Activated naive CD8-positive, alpha-beta T cell treated with anti-CD3 and anti-CD28 coated beads, Interleukin-2, amount 10 ng/mL, durations not matched to agents 7 days and 5 days (primary cell): Measurements from ENCODE around the gene CES1. TPM values are rescaled to one million over a fixed set of nuclear protein-coding genes. Genes with fewer than 3 reads are reported as not detected.
"Not testable (repeated sequence)": the region's sequence is repeated elsewhere in the genome, so short reads cannot be mapped to it uniquely, and the experiment has no call there.

Experiments
- ATAC-seq: fragments of 150-1000 bp; cut with Tn5 transposase; one replicate; pipeline ENCODE4 v1.10.0; 2021; ENCODE audit warnings: low read depth, moderate library complexity
- POLR2A ChIA-PET: fragments of 350-600 bp; sonication (Branson Sonifier 250); formaldehyde crosslinking; loops from one replicate; lab custom pipeline; 2021; ENCODE audit warnings: antibody characterized with exemption; lab: Charles Lee
- DNase-seq: peaks from one replicate; pipeline ENCODE4 v3.0.0; 2021
- H3K27ac Mint-ChIP-seq: one replicate; pipeline ENCODE4 v1.8.0; 2022; ENCODE audit warnings: mild to moderate bottlenecking, mixed read lengths
- H3K27me3 Mint-ChIP-seq: one replicate; pipeline ENCODE4 v1.8.0; 2022; ENCODE audit warnings: mild to moderate bottlenecking, moderate library complexity, mixed read lengths
- H3K36me3 Mint-ChIP-seq: one replicate; pipeline ENCODE4 v1.8.0; 2021; ENCODE audit warnings: mild to moderate bottlenecking, mixed read lengths
- H3K4me1 Mint-ChIP-seq: one replicate; pipeline ENCODE4 v1.8.0; 2021; ENCODE audit warnings: mixed read lengths
- H3K4me3 Mint-ChIP-seq: one replicate; pipeline ENCODE4 v1.8.0; 2022; ENCODE audit warnings: mild to moderate bottlenecking, moderate library complexity, mixed read lengths
- H3K9me3 Mint-ChIP-seq: one replicate; pipeline ENCODE4 v1.8.0; 2021; ENCODE audit warnings: mixed read lengths
- total RNA-seq, 2 experiments: library from RNA; stranded (reverse); gene quantifications; one replicate each; pipeline ENCODE4 v1.2.3, GENCODE V29; 2021

Gene CES1
- total RNA-seq, 2 experiments from 2014 or later, result not detected

GRCh38 chr16:55808286-55808685 is 24.6 kb downstream of the CES1 start:
- POLR2A ChIA-PET, H3K4me3 Mint-ChIP-seq, H3K9me3 Mint-ChIP-seq, H3K27me3 Mint-ChIP-seq, ATAC-seq, H3K4me1 Mint-ChIP-seq, H3K36me3 Mint-ChIP-seq, DNase-seq, H3K27ac Mint-ChIP-seq: not testable (repeated sequence)

GRCh38 chr16:55805104-55805503 is 27.8 kb downstream of the CES1 start:
- H3K27me3 Mint-ChIP-seq, POLR2A ChIA-PET, H3K36me3 Mint-ChIP-seq, H3K4me1 Mint-ChIP-seq, DNase-seq, H3K4me3 Mint-ChIP-seq, ATAC-seq, H3K27ac Mint-ChIP-seq, H3K9me3 Mint-ChIP-seq: not testable (repeated sequence)

- ATAC-seq, H3K27ac Mint-ChIP-seq, POLR2A ChIA-PET: not testable (repeated sequence)
Observed at GRCh38 chr16:55803681-55804080, 29.2 kb downstream of the CES1 start.

GRCh38 chr16:55792934-55793374 is 39.9 kb downstream of the CES1 start:
- H3K27ac Mint-ChIP-seq, ATAC-seq, DNase-seq, H3K4me1 Mint-ChIP-seq, H3K9me3 Mint-ChIP-seq, POLR2A ChIA-PET, H3K4me3 Mint-ChIP-seq, H3K27me3 Mint-ChIP-seq, H3K36me3 Mint-ChIP-seq: not testable (repeated sequence)

More at GRCh38 chr16:55803681-55804080, 29.2 kb downstream of the CES1 start:
- H3K4me1 Mint-ChIP-seq, H3K36me3 Mint-ChIP-seq, H3K4me3 Mint-ChIP-seq, H3K9me3 Mint-ChIP-seq, H3K27me3 Mint-ChIP-seq, DNase-seq: not testable (repeated sequence)

GRCh38 chr16:55791512-55791911 is 41.4 kb downstream of the CES1 start:
- POLR2A ChIA-PET, ATAC-seq, H3K36me3 Mint-ChIP-seq, H3K4me1 Mint-ChIP-seq, H3K4me3 Mint-ChIP-seq, H3K27me3 Mint-ChIP-seq, H3K9me3 Mint-ChIP-seq, H3K27ac Mint-ChIP-seq, DNase-seq: not testable (repeated sequence)

GRCh38 chr16:55790240-55790639 is 42.7 kb downstream of the CES1 start:
- H3K4me1 Mint-ChIP-seq, H3K9me3 Mint-ChIP-seq, ATAC-seq, DNase-seq, H3K36me3 Mint-ChIP-seq, H3K4me3 Mint-ChIP-seq, POLR2A ChIA-PET, H3K27me3 Mint-ChIP-seq, H3K27ac Mint-ChIP-seq: not testable (repeated sequence)

GRCh38 chr16:55782793-55783091 is 50.2 kb downstream of the CES1 start:
- not testable (repeated sequence) for H3K9me3 Mint-ChIP-seq

GRCh38 chr16:55782091-55782792 is 50.7 kb downstream of the CES1 start:
- ATAC-seq, H3K9me3 Mint-ChIP-seq, H3K36me3 Mint-ChIP-seq, H3K27ac Mint-ChIP-seq, H3K27me3 Mint-ChIP-seq, H3K4me1 Mint-ChIP-seq, POLR2A ChIA-PET, DNase-seq, H3K4me3 Mint-ChIP-seq: not testable (repeated sequence)

More at GRCh38 chr16:55782793-55783091, 50.2 kb downstream of the CES1 start:
- DNase-seq, ATAC-seq, H3K36me3 Mint-ChIP-seq, H3K27ac Mint-ChIP-seq, H3K27me3 Mint-ChIP-seq, POLR2A ChIA-PET, H3K4me3 Mint-ChIP-seq, H3K4me1 Mint-ChIP-seq: not testable (repeated sequence)

GRCh38 chr16:55781456-55781855 is 51.4 kb downstream of the CES1 start:
- POLR2A ChIA-PET, H3K4me1 Mint-ChIP-seq, ATAC-seq, H3K9me3 Mint-ChIP-seq, H3K27ac Mint-ChIP-seq, H3K36me3 Mint-ChIP-seq, DNase-seq, H3K4me3 Mint-ChIP-seq, H3K27me3 Mint-ChIP-seq: not testable (repeated sequence)

- H3K4me1 Mint-ChIP-seq, POLR2A ChIA-PET: not testable (repeated sequence)
Observed at GRCh38 chr16:55780095-55780407, 52.8 kb downstream of the CES1 start.

GRCh38 chr16:55779402-55780094 is 53.3 kb downstream of the CES1 start:
- H3K9me3 Mint-ChIP-seq, result no peaks in the 10 kb centered on the region
- DNase-seq, result no peak

More at GRCh38 chr16:55780095-55780407, 52.8 kb downstream of the CES1 start:
- DNase-seq, ATAC-seq, H3K9me3 Mint-ChIP-seq, H3K27me3 Mint-ChIP-seq, H3K4me3 Mint-ChIP-seq, H3K27ac Mint-ChIP-seq, H3K36me3 Mint-ChIP-seq: not testable (repeated sequence)

GRCh38 chr16:55778757-55779156 is 54.1 kb downstream of the CES1 start:
- H3K36me3 Mint-ChIP-seq, result no peaks in the 10 kb centered on the region
- H3K4me1 Mint-ChIP-seq, result no peaks in the 10 kb centered on the region
- POLR2A ChIA-PET, result no interaction called here
- DNase-seq (no peak), ATAC-seq (no peak)
- H3K27me3 Mint-ChIP-seq, result no peaks in the 10 kb centered on the region
- H3K9me3 Mint-ChIP-seq, result no peaks in the 10 kb centered on the region
- H3K4me3 Mint-ChIP-seq, result no peak overlapping the region
- H3K27ac Mint-ChIP-seq, result no peak overlapping the region

More at GRCh38 chr16:55779402-55780094, 53.3 kb downstream of the CES1 start:
- H3K36me3 Mint-ChIP-seq, result no peaks in the 10 kb centered on the region
- no peak overlapping the region for H3K4me3 Mint-ChIP-seq
- H3K4me1 Mint-ChIP-seq, result no peaks in the 10 kb centered on the region
- H3K27me3 Mint-ChIP-seq, result no peaks in the 10 kb centered on the region
- no peak for ATAC-seq
- POLR2A ChIA-PET, result no interaction called here
- no peak overlapping the region for H3K27ac Mint-ChIP-seq

GRCh38 chr16:55775857-55776256 is 57.0 kb downstream of the CES1 start:
- POLR2A ChIA-PET, result no interaction called here
- no peak for ATAC-seq

GRCh38 chr16:55773859-55774549 is 58.9 kb downstream of the CES1 start:
- H3K9me3 Mint-ChIP-seq, result no peaks in the 10 kb centered on the region
- ATAC-seq (no peak), DNase-seq (no peak)
- H3K27ac Mint-ChIP-seq, result no peak overlapping the region
- H3K27me3 Mint-ChIP-seq, result no peaks in the 10 kb centered on the region
- no peaks in the 10 kb centered on the region for H3K36me3 Mint-ChIP-seq
- no peak overlapping the region for H3K4me3 Mint-ChIP-seq
- POLR2A ChIA-PET, result no interaction called here
- H3K4me1 Mint-ChIP-seq, result no peaks in the 10 kb centered on the region

More at GRCh38 chr16:55775857-55776256, 57.0 kb downstream of the CES1 start:
- H3K4me1 Mint-ChIP-seq, result no peaks in the 10 kb centered on the region
- H3K27me3 Mint-ChIP-seq, result no peaks in the 10 kb centered on the region
- H3K36me3 Mint-ChIP-seq, result no peaks in the 10 kb centered on the region
- no peak overlapping the region for H3K27ac Mint-ChIP-seq
- no peak for DNase-seq
- no peak overlapping the region for H3K4me3 Mint-ChIP-seq
- H3K9me3 Mint-ChIP-seq, result no peaks in the 10 kb centered on the region
